Karpas-422 (cell line): ENCODE measurements around the gene SKAP1. TPM values are rescaled to one million over a fixed set of nuclear protein-coding genes. Genes with fewer than 3 reads are reported as not detected.

Experiments used
- DNase-seq: peaks from one replicate; pipeline ENCODE4 v3.0.0-alpha.2; 2015
- H2AFZ ChIP-seq: fragments of 200-600 bp; sonication (generic); 2 replicates; pipeline ENCODE4 v1.6.1; 2014; ENCODE audit warnings: antibody characterized with exemption, low read length, mixed read lengths
- H3K27ac ChIP-seq: fragments of 200-600 bp; sonication (generic); 2 replicates; pipeline ENCODE4 v1.5.1; 2014; ENCODE audit warnings: mild to moderate bottlenecking, low read length, moderate library complexity
- H3K27me3 ChIP-seq: fragments of 200-600 bp; sonication (generic); 2 replicates; pipeline ENCODE4 v1.6.1; 2014; ENCODE audit warnings: low read length, mixed read lengths
- H3K36me3 ChIP-seq: fragments of 200-600 bp; sonication (generic); 2 replicates; pipeline ENCODE4 v1.6.1; 2014; ENCODE audit warnings: low read length, mixed read lengths; ENCODE audit not compliant: insufficient read depth
- H3K4me1 ChIP-seq: fragments of 200-600 bp; sonication (generic); 2 replicates; pipeline ENCODE4 v1.6.1; 2014; ENCODE audit warnings: mild to moderate bottlenecking, low read length, mixed read lengths
- H3K4me2 ChIP-seq: fragments of 200-600 bp; sonication (generic); 2 replicates; pipeline ENCODE4 v1.6.1; 2014; ENCODE audit warnings: low read length, low read depth, mild to moderate bottlenecking; ENCODE audit not compliant: poor library complexity, severe bottlenecking
- H3K4me3 ChIP-seq: fragments of 200-600 bp; sonication (generic); 2 replicates; pipeline ENCODE4 v1.5.1; 2014; ENCODE audit warnings: mild to moderate bottlenecking, antibody characterized with exemption, low read length, mixed read lengths
- H3K79me2 ChIP-seq: fragments of 200-600 bp; sonication (generic); 2 replicates; pipeline ENCODE4 v1.6.1; 2014; ENCODE audit warnings: mild to moderate bottlenecking, low read length, mixed read lengths
- H3K9ac ChIP-seq: fragments of 200-600 bp; sonication (generic); 2 replicates; pipeline ENCODE4 v1.6.0; 2014; ENCODE audit warnings: low read length
- H3K9me2 ChIP-seq: fragments of 200-600 bp; sonication (generic), shearing (Covaris generic); replicated peaks from 2 replicates; pipeline ENCODE4 v1.6.0; 2014; ENCODE audit warnings: mild to moderate bottlenecking, low read length, moderate library complexity; ENCODE audit not compliant: insufficient read depth
- H3K9me3 ChIP-seq: fragments of 300-700, 200-600 bp; sonication (generic); 2 replicates; pipeline ENCODE4 v1.6.1; 2014; ENCODE audit warnings: low read length, mixed read lengths
- H4K20me1 ChIP-seq: fragments of 200-600 bp; sonication (generic); 2 replicates; pipeline ENCODE4 v1.6.1; 2014; ENCODE audit warnings: mild to moderate bottlenecking, antibody characterized with exemption, low read length, low read depth; ENCODE audit not compliant: insufficient read depth
- total RNA-seq: library from RNA; depleted of rRNA; stranded (reverse); fragments of >200 nt; shearing (Covaris generic); gene quantifications from 2 replicates; pipeline ENCODE4 v1.2.3, GENCODE V29; 2014; ENCODE audit warnings: low replicate concordance

SKAP1 gene
- total RNA-seq, 1 experiment from 2014 or later = 1.2 TPM

DNA sequence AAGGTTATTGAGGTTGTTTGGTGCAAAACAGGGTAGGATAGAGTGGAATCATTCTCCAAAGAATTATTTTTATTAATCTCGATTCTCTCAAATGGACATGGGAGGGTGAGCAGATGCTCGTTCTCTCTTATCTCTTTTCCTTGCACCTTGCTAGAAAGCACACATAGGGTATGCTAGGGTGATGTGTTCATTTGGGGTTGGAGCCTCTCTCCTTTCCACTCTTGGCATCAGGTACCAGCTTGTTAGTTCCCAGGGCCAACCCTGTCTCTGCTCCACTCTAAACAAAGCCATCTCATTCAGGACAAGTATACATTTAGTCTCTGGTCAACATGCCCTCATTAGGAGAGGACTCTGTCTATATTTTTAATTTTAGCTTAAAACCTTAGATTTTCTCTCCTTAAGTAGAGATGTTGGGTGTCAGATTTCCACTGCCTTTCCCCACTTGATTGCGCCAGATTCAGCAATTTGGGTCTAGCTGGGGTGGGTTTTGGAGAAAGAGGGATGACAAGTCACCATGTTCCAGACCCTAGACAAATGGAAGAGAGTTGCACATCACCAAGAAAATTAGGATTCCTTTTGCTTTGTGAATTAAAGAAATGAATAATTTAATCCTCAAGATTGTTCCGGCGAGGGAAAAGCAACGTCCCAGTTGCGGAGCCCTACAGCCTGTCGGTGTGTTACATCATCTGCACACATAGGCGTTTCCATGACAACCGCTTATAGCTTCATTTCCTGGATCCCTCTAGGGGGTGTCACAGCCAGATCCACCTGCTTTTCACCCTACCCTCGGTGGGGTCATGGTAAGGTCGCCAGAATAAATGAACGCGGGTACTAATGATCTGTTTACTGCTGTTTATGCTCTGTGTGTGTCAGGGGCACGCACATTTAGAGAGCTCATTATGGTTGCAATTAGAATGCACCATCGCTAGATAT lies 280.9 kb downstream of the SKAP1 start:
- H3K9me3 ChIP-seq = no peaks in the 10 kb centered on the region
- no peak for DNase-seq
- no peak overlapping the region for H2AFZ ChIP-seq
- no peak overlapping the region for H3K4me2 ChIP-seq
- H3K27me3 ChIP-seq = no peaks in the 10 kb centered on the region
- H3K79me2 ChIP-seq = no peaks in the 10 kb centered on the region
- no peak overlapping the region for H3K9ac ChIP-seq
- H3K4me3 ChIP-seq = no peak overlapping the region
- no peaks in the 10 kb centered on the region for H3K4me1 ChIP-seq
- no peaks in the 10 kb centered on the region for H3K36me3 ChIP-seq
- H4K20me1 ChIP-seq = no peaks in the 10 kb centered on the region
- no peak overlapping the region for H3K27ac ChIP-seq
- H3K9me2 ChIP-seq = no peaks in the 10 kb centered on the region

DNA sequence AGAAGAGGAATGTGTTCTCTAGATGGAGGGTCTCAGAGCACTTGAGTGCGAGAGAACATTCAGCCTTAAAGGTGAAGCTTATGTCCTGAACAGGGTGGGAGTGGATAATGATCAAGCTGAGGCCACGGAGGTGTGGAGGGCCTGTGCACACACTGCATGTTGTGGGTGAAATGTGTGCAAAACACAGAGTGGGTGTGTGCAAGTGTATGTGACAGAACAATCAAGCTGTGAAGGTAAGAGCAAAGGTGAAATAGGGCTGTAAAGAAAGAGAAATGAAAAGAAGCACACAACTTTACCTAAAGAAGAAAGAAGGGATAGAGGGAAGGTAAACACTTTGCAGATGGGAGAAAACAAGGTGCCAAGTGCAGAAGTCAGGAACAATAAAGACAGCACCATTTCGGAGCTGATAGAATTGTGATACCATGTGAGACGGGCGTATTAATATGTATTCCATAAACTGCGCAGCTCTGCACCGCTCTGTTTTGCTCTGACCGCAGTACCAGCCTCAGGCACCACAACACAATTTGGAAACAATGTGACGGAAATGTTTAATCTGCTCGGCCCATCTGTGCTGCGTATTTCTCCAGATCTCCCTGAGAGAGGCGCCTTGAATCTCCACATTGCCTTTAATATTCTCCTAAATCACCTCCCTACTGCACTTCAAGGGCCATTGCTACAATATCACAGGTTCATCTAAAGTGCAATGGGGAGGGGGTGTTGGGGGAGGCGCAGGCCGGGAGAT lies 281.8 kb downstream of the SKAP1 start:
- no peak overlapping the region for H3K27ac ChIP-seq
- H3K4me2 ChIP-seq = no peak overlapping the region
- no peak for DNase-seq
- H4K20me1 ChIP-seq = no peaks in the 10 kb centered on the region
- H3K9ac ChIP-seq = no peak overlapping the region
- no peaks in the 10 kb centered on the region for H3K36me3 ChIP-seq
- no peak overlapping the region for H2AFZ ChIP-seq
- no peaks in the 10 kb centered on the region for H3K27me3 ChIP-seq
- H3K4me3 ChIP-seq = no peak overlapping the region
- H3K9me2 ChIP-seq = no peaks in the 10 kb centered on the region
- H3K9me3 ChIP-seq = no peaks in the 10 kb centered on the region
- no peaks in the 10 kb centered on the region for H3K4me1 ChIP-seq
- no peaks in the 10 kb centered on the region for H3K79me2 ChIP-seq

DNA sequence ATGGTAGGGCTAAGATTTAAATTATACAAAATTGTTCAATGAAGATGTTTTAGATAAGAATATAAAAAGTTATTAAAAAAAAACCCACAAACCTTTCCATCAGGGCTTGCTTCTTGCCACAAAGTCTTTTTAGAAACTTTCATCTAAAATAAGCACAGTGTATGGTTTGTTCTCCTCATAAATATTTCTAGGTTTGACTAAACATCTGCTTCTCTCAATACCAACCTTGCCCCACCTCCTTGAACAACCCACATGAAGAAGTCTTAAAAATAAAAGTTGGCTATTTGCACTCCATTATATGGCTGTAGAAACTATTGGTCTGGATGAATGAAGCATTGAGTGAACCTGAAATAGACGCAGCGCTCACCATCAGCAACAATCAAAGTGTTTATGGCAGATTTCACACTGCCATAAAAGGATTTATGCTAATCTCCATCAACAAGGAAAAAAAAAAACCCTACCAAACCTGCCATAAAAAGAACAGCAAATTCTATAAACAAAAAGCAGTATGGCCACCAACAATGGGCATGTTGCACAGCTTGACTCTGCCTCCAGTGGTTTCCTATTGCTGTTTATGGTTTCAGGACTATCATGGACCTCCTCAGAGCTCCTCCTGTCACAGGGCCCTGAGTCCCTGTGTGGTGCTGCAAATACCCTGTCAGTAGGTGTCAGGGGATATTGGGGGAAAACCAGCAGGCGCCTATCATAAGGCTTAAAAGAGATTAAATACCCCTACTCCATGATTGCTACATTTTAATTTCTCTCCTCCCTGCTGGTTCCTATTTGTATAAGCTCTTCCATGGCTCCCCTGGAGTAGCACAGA lies 284.8 kb downstream of the SKAP1 start:
- Histone ChIP-seq H3K36me3 (no peaks in the 10 kb centered on the region), H3K4me2 (no peak overlapping the region), H3K4me1 (no peaks in the 10 kb centered on the region), H4K20me1 (no peaks in the 10 kb centered on the region), H3K9me3 (no peaks in the 10 kb centered on the region), H3K9ac (no peak overlapping the region), H2AFZ (no peak overlapping the region), H3K4me3 (no peak overlapping the region), H3K9me2 (no peaks in the 10 kb centered on the region), H3K27ac (no peak overlapping the region), H3K27me3 (no peaks in the 10 kb centered on the region), H3K79me2 (no peaks in the 10 kb centered on the region)
- DNase-seq = no peak

DNA sequence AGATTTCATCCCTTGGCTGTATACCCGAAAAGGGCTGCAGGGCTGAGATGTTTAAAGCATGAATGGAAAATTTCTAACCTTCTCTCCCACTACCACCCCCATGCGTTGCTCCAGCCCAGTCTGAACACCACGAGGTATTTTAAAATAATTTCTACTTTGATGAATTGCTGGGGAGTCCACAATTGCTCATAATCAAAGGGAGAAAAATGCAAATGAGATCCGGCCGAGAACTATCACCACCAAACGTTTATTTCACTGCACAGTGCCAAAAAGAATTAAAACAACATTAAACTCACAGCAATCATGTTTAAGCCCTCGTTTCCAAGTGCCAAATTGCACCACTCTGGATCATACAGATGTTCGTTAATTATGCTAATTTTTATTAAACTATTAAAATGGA lies 285.8 kb downstream of the SKAP1 start:
- no peaks in the 10 kb centered on the region for H4K20me1 ChIP-seq

DNA sequence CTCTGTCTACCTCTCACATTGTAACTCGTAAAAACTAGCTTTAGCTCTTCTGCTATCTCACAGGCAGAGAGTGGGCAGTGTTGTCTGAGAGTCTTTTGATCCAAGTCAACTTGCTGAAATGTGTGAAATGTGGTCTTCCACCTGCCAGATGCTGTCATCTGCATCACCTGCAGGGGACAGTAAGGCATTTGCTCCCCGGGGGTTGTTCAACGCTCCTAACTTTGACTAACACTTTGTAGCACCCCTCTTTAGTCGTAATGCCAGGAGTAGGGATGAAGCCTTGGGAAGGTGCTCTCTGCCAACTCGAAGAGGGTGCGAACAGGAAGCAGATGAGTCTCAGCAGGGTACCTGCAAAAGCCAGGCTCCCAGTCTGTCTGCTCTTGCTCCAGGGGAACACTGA lies 286.4 kb downstream of the SKAP1 start:
- H3K4me3 ChIP-seq = no peak overlapping the region
- H3K36me3 ChIP-seq = no peaks in the 10 kb centered on the region
- H3K9me3 ChIP-seq = no peaks in the 10 kb centered on the region
- no peaks in the 10 kb centered on the region for H3K27me3 ChIP-seq
- H3K79me2 ChIP-seq = no peaks in the 10 kb centered on the region
- H3K4me2 ChIP-seq = no peak overlapping the region
- no peaks in the 10 kb centered on the region for H4K20me1 ChIP-seq
- DNase-seq = no peak
- H3K9me2 ChIP-seq = no peaks in the 10 kb centered on the region
- no peak overlapping the region for H2AFZ ChIP-seq
- H3K9ac ChIP-seq = no peak overlapping the region
- no peaks in the 10 kb centered on the region for H3K4me1 ChIP-seq
- H3K27ac ChIP-seq = no peak overlapping the region

More for the DNA sequence above, 285.8 kb downstream of the SKAP1 start:
- H3K36me3 ChIP-seq = no peaks in the 10 kb centered on the region
- no peaks in the 10 kb centered on the region for H3K79me2 ChIP-seq
- H3K4me2 ChIP-seq = no peak overlapping the region
- no peaks in the 10 kb centered on the region for H3K4me1 ChIP-seq
- no peaks in the 10 kb centered on the region for H3K9me3 ChIP-seq
- H3K9ac ChIP-seq = no peak overlapping the region
- H3K9me2 ChIP-seq = no peaks in the 10 kb centered on the region
- DNase-seq = no peak
- H3K4me3 ChIP-seq = no peak overlapping the region
- no peak overlapping the region for H3K27ac ChIP-seq
- H3K27me3 ChIP-seq = no peaks in the 10 kb centered on the region
- no peak overlapping the region for H2AFZ ChIP-seq

DNA sequence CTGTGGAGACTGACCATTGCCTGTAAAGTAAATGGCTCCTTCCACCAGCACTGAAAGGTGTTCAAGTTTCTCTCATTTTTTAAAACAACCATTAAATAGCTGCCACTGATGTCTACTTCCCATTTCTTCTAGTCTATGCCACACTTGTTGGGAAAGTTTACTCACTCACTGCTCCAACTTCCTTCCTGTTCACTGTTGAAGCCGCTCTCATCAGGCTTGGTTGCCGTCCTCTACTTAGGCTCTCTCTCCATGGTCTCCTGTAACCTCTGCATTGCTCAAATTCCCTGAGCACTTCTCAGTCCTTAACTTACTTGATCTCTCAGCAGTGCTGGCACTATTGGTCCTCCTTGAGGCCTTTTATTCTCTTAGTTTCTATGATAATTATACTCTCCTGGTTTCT lies 290.1 kb downstream of the SKAP1 start:
- no peak overlapping the region for H3K4me2 ChIP-seq
- H3K9me3 ChIP-seq = no peaks in the 10 kb centered on the region
- no peaks in the 10 kb centered on the region for H3K36me3 ChIP-seq
- DNase-seq = no peak
- no peaks in the 10 kb centered on the region for H3K4me1 ChIP-seq
- H3K27ac ChIP-seq = no peak overlapping the region
- H3K27me3 ChIP-seq = no peaks in the 10 kb centered on the region
- H2AFZ ChIP-seq = no peak overlapping the region
- no peaks in the 10 kb centered on the region for H3K79me2 ChIP-seq
- H3K9me2 ChIP-seq = no peaks in the 10 kb centered on the region
- H3K4me3 ChIP-seq = no peak overlapping the region
- H4K20me1 ChIP-seq = no peaks in the 10 kb centered on the region
- H3K9ac ChIP-seq = no peak overlapping the region

DNA sequence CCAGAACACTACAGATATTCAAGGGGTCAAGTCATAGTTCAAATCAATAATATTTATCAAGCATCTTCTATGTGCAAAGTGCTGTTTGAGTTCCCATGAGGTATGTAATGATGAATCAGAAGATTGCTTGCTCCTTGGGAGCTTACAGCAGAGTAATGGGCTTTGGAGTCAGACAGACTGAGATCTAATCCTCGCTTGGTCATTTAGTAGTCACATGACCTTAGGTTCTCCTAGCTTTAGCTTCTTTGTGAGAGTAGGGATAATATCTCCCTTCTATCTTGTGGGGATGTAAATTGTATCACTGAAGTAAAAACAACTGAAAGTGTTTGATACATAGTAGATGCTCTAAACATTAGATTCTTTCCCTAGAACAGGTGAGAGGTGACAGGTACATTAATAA lies 292.4 kb downstream of the SKAP1 start:
- no peaks in the 10 kb centered on the region for H4K20me1 ChIP-seq
- H3K4me1 ChIP-seq = no peaks in the 10 kb centered on the region
- no peak overlapping the region for H3K9ac ChIP-seq
- H3K36me3 ChIP-seq = no peaks in the 10 kb centered on the region
- H3K4me2 ChIP-seq = no peak overlapping the region
- no peak overlapping the region for H2AFZ ChIP-seq
- no peaks in the 10 kb centered on the region for H3K27me3 ChIP-seq
- no peak for DNase-seq
- H3K9me2 ChIP-seq = no peaks in the 10 kb centered on the region
- H3K79me2 ChIP-seq = no peaks in the 10 kb centered on the region
- H3K4me3 ChIP-seq = no peak overlapping the region
- H3K27ac ChIP-seq = no peak overlapping the region
- H3K9me3 ChIP-seq = no peaks in the 10 kb centered on the region
